ENCODE results near the gene SAMD14.

- TF ChIP-seq EZH2 (IDR thresholded peaks at IDR 0.05; ENCODE audit: low read depth, unreplicated experiment) (no peak), CTCF (conservative IDR thresholded peaks at IDR 0.05; ENCODE audit: low read depth in 2 of 2) (no peak), EZH2phosphoT487 (IDR thresholded peaks at IDR 0.05; ENCODE audit: unreplicated experiment) (no peak), JUNB (IDR thresholded peaks at IDR 0.05; ENCODE audit: unreplicated experiment) (no peak), REST (IDR thresholded peaks at IDR 0.05; ENCODE audit: unreplicated experiment) (no peak), POLR2AphosphoS5 (IDR thresholded peaks at IDR 0.05; ENCODE audit: low read depth) (no peak), CREB1 (CRISPR knock-in tag; IDR thresholded peaks at IDR 0.05; ENCODE audit: low read depth) (no peak)
Measured at GRCh38 chr17:50154604-50155003, 24.6 kb upstream of the SAMD14 start.

All from GM23338 (cell line).